ENCODE results near the gene MYADML2. TPM values are rescaled to one million over a fixed set of nuclear protein-coding genes. Genes with fewer than 3 reads are reported as not detected.

Gene MYADML2
- total RNA-seq, 4 donors from 2014 or later, result 0.76 TPM; not detected in 3

- Histone ChIP-seq H3K4me3 (peak overlapping the region in 3 of 4 donors; percentile 40 to 43 (median 41)), H3K9me3 (no peaks in the 10 kb centered on the region), H3K4me1 (peaks cover 0 to 17% (median 7%) of the 10 kb centered on the region in 4 donors), H3K27me3 (no peaks in the 10 kb centered on the region), H3K27ac (peak overlapping the region in 1 of 4 donors; percentile 25), H3K36me3 (peaks cover 0 to 63% (median 0%) of the 10 kb centered on the region in 3 donors)
- no peak for TF ChIP-seq POLR2A (IDR thresholded peaks at IDR 0.05)
- no peak for TF ChIP-seq CTCF (IDR thresholded peaks at IDR 0.05)
- DNase-seq, result no peak
Observed at GRCh38 chr17:81902653-81903414, 44.2 kb downstream of the MYADML2 start.

- TF ChIP-seq POLR2A (IDR thresholded peaks at IDR 0.05) (no peak), CTCF (IDR thresholded peaks at IDR 0.05) (no peak)
- DNase-seq, result peak in 1 of 3 donors; percentile 68
- Histone ChIP-seq H3K27me3 (no peaks in the 10 kb centered on the region), H3K4me3 (peak within 1 kb of the TSS; percentile 3 to 43 (median 40)), H3K9me3 (no peaks in the 10 kb centered on the region), H3K4me1 (peaks cover 0 to 17% (median 7%) of the 10 kb centered on the region in 4 donors), H3K27ac (peak within 1 kb of the TSS in 1 of 4 donors; percentile 25), H3K36me3 (peaks cover 0 to 63% (median 0%) of the 10 kb centered on the region in 3 donors)
Observed at GRCh38 chr17:81902023-81902652, 44.9 kb downstream of the MYADML2 start, which contains the start of gene NPB. TSS of gene NPB (plus strand) at chr17:81902238. CDS start at chr17:81902278, 40 bp downstream.

- H3K4me1 ChIP-seq, result peaks cover 0 to 17% (median 7%) of the 10 kb centered on the region in 4 donors
- no peak for TF ChIP-seq POLR2A (IDR thresholded peaks at IDR 0.05)
- no peak for TF ChIP-seq CTCF (IDR thresholded peaks at IDR 0.05)
- H3K36me3 ChIP-seq, result peaks cover 0 to 62% (median 0%) of the 10 kb centered on the region in 3 donors
- no peaks in the 10 kb centered on the region for H3K9me3 ChIP-seq
- peak overlapping the region in 3 of 4 donors; percentile 40 to 43 (median 41) for H3K4me3 ChIP-seq
- no peaks in the 10 kb centered on the region for H3K27me3 ChIP-seq
- H3K27ac ChIP-seq, result no peak overlapping the region
- DNase-seq, result peak in 1 of 3 donors; percentile 49
Observed at GRCh38 chr17:81901167-81902022, 45.6 kb downstream of the MYADML2 start.

DNA sequence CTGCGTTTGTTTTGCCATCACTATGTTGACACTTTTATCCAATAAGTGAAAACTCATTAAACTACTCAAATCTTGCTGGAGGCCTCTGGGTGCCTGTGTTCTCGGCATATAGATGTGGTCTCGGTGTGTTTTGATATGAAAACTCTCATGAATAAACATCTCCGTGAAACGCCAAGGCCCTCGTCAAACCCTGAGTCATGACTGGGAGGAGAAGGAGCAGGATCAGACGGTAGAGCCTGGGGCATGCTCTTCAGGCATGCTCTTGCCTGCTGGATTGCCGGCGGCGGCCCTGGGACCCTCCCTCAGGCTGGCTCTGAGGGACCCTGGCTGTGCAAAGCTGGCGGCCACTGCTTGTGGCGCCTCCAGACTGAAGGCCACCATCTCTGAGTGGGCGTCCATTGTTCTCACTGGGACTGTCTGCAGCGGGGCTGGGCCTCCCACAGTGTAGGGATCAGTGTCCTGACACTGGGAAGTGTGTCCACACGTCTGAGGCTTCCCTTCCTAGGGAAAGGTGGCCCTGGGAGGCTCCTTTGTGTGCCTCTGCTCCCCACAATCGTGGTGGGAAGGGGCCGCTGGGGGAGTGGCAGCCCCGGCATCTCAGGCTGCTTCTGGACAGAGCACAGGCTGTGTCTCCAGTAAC lies 46.7 kb downstream of the MYADML2 start:
- Histone ChIP-seq H3K4me1 (peaks cover 0 to 17% (median 7%) of the 10 kb centered on the region in 4 donors), H3K9me3 (no peaks in the 10 kb centered on the region), H3K27me3 (no peaks in the 10 kb centered on the region), H3K36me3 (peaks cover 0 to 62% (median 0%) of the 10 kb centered on the region in 3 donors), H3K4me3 (no peak overlapping the region), H3K27ac (no peak overlapping the region)
- no peak for TF ChIP-seq POLR2A (IDR thresholded peaks at IDR 0.05)
- no peak for TF ChIP-seq CTCF (IDR thresholded peaks at IDR 0.05)
- DNase-seq, result no peak

Data from Peyer's patch (tissue), 4 donors.